ENCODE results near the gene PMP22. TPM values are rescaled to one million over a fixed set of nuclear protein-coding genes. Genes with fewer than 3 reads are reported as not detected.

PMP22 gene
- total RNA-seq, 4 donors from 2014 or later, result 171 to 253 (median 237) TPM

DNA sequence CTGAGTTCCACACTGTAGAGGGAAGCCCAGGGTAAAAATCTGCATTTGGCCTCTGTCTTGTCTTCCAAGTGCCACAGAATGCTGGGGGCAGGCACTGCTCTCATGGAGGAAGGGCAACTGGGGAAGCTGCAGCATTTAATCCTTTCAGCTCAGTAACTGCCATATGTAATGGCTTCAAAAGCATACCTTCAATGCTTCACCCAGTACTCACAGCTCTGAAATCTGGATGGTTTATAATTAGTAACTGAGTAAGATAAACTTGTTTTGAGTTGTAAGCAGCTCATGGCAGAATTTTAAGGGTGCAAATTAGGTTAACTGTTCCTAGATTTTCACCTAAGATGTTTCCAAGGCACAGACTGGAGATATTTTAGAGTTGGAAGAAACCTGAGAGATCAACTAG, 24.5 kb downstream of the PMP22 start:
- peaks cover 52 to 74% (median 70%) of the 10 kb centered on the region in 4 donors for H3K4me1 ChIP-seq
- intact Hi-C loops (cut with DNase I), result no loop called here
- peak overlapping the region in 1 of 4 donors; percentile 5 for H3K27ac ChIP-seq (replicated peaks in 1 of 4)
- DNase-seq (ENCODE audit: extremely low spot score), result no peak
- H3K36me3 ChIP-seq, result peaks cover 30 to 56% (median 45%) of the 10 kb centered on the region in 4 donors
- TF ChIP-seq, protein P1, sequence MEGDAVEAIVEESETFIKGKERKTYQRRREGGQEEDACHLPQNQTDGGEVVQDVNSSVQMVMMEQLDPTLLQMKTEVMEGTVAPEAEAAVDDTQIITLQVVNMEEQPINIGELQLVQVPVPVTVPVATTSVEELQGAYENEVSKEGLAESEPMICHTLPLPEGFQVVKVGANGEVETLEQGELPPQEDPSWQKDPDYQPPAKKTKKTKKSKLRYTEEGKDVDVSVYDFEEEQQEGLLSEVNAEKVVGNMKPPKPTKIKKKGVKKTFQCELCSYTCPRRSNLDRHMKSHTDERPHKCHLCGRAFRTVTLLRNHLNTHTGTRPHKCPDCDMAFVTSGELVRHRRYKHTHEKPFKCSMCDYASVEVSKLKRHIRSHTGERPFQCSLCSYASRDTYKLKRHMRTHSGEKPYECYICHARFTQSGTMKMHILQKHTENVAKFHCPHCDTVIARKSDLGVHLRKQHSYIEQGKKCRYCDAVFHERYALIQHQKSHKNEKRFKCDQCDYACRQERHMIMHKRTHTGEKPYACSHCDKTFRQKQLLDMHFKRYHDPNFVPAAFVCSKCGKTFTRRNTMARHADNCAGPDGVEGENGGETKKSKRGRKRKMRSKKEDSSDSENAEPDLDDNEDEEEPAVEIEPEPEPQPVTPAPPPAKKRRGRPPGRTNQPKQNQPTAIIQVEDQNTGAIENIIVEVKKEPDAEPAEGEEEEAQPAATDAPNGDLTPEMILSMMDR (IDR thresholded peaks at IDR 0.05), result no peak
- TF ChIP-seq EP300 (IDR thresholded peaks at IDR 0.05) (no peak), POLR2A (IDR thresholded peaks at IDR 0.05; ENCODE audit: low read depth) (no peak), POLR2AphosphoS5 (IDR thresholded peaks at IDR 0.05) (no peak)
- H3K4me3 ChIP-seq, result no peak overlapping the region
- no peaks in the 10 kb centered on the region for H3K27me3 ChIP-seq
- peaks cover 0 to 6% (median 0%) of the 10 kb centered on the region in 4 donors for H3K9me3 ChIP-seq

- no peak for TF ChIP-seq POLR2A (IDR thresholded peaks at IDR 0.05; ENCODE audit: low read depth)
- TF ChIP-seq EP300 (IDR thresholded peaks at IDR 0.05), result no peak
- H3K27ac ChIP-seq (replicated peaks in 1 of 4), result no peak overlapping the region
- intact Hi-C loops (cut with DNase I), result no loop called here
- DNase-seq (ENCODE audit: extremely low spot score), result no peak
- H3K9me3 ChIP-seq, result peaks cover 0 to 6% (median 0%) of the 10 kb centered on the region in 4 donors
- 80% methylated on average over 3 of the region's 3 CpGs for WGBS
- H3K4me3 ChIP-seq, result no peak overlapping the region
- H3K27me3 ChIP-seq, result no peaks in the 10 kb centered on the region
- H3K4me1 ChIP-seq, result peaks cover 52 to 74% (median 65%) of the 10 kb centered on the region in 4 donors
- peaks cover 33 to 63% (median 55%) of the 10 kb centered on the region in 4 donors for H3K36me3 ChIP-seq
Measured at GRCh38 chr17:15239491-15239890, 25.6 kb downstream of the PMP22 start.

- Histone ChIP-seq H3K27ac (replicated peaks in 1 of 4) (no peak overlapping the region), H3K9me3 (peaks cover 0 to 6% (median 0%) of the 10 kb centered on the region in 4 donors), H3K4me1 (peaks cover 57 to 78% (median 69%) of the 10 kb centered on the region in 4 donors), H3K27me3 (no peaks in the 10 kb centered on the region), H3K4me3 (no peak overlapping the region), H3K36me3 (peaks cover 38 to 69% (median 61%) of the 10 kb centered on the region in 4 donors)
- no peak for DNase-seq (ENCODE audit: extremely low spot score)
- intact Hi-C loops (cut with DNase I), result no loop called here
- TF ChIP-seq POLR2AphosphoS5 (IDR thresholded peaks at IDR 0.05) (peak in 1 of 2 donors; percentile 13), EP300 (IDR thresholded peaks at IDR 0.05) (no peak)
- WGBS, result 92% methylated on average over 3 of the region's 3 CpGs
Measured at GRCh38 chr17:15238676-15239422, 26.3 kb downstream of the PMP22 start.

DNA sequence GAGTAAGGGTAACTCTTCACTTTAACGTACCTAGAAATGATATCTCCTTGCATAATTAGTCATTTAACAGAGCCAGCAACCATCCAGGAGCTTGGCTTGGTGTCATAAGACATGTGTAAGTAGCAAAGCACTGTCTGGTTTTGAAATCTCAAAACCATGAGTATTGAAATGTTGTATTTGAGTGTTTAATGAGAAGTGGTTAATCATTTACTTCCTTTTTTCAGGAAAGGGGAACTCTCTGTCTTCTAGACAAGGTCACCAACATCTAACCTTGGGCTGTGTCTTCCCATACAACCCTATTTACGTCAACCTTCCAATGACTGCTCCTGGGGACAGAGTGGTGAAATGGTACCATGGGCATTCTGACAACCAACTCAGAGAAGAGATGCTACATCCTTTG, 27.1 kb downstream of the PMP22 start:
- Histone ChIP-seq H3K4me1 (peaks cover 65 to 86% (median 76%) of the 10 kb centered on the region in 4 donors), H3K27me3 (no peaks in the 10 kb centered on the region), H3K9me3 (peaks cover 0 to 6% (median 0%) of the 10 kb centered on the region in 4 donors), H3K4me3 (no peak overlapping the region), H3K36me3 (peaks cover 42 to 77% (median 69%) of the 10 kb centered on the region in 4 donors), H3K27ac (replicated peaks in 1 of 4) (no peak overlapping the region)
- 59% methylated on average over 2 of the region's 2 CpGs for WGBS
- DNase-seq (ENCODE audit: extremely low spot score), result no peak
- TF ChIP-seq POLR2A (IDR thresholded peaks at IDR 0.05; ENCODE audit: low read depth) (no peak), POLR2AphosphoS5 (IDR thresholded peaks at IDR 0.05) (no peak), EP300 (IDR thresholded peaks at IDR 0.05) (no peak)
- TF ChIP-seq, protein P1 (IDR thresholded peaks at IDR 0.05), result no peak
- intact Hi-C loops (cut with DNase I), result no loop called here

GRCh38 chr17:15237106-15237425, 28.1 kb downstream of the PMP22 start:
- TF ChIP-seq, protein P1 (IDR thresholded peaks at IDR 0.05), result no peak
- TF ChIP-seq EP300 (IDR thresholded peaks at IDR 0.05), result no peak
- TF ChIP-seq POLR2AphosphoS5 (IDR thresholded peaks at IDR 0.05), result no peak
- TF ChIP-seq POLR2A (IDR thresholded peaks at IDR 0.05; ENCODE audit: low read depth), result no peak
- intact Hi-C loops (cut with DNase I), result no loop called here

More at GRCh38 chr17:15237106-15237425, 28.1 kb downstream of the PMP22 start:
- Histone ChIP-seq H3K27ac (replicated peaks in 1 of 4) (no peak overlapping the region), H3K4me3 (no peak overlapping the region), H3K36me3 (peaks cover 47 to 87% (median 79%) of the 10 kb centered on the region in 4 donors), H3K4me1 (peaks cover 75 to 96% (median 86%) of the 10 kb centered on the region in 4 donors), H3K9me3 (no peaks in the 10 kb centered on the region), H3K27me3 (no peaks in the 10 kb centered on the region)
- no peak for DNase-seq (ENCODE audit: extremely low spot score)
- 93% methylated on average over 2 of the region's 2 CpGs for WGBS
